Liver (tissue), 9 donors: ENCODE results near the gene MYH7B. TPM values are rescaled to one million over a fixed set of nuclear protein-coding genes. Genes with fewer than 3 reads are reported as not detected.

Source experiments
- DNase-seq: peaks from one replicate; pipeline ENCODE4 v3.0.0-alpha.2; 2017; ENCODE audit warnings: low spot score
- H3K27ac ChIP-seq, 2 donors: one replicate each; pipeline ENCODE4 v1.7.0; 2013; ENCODE audit warnings: inconsistent platforms in 2 of 2, low read length in 2 of 2, control low read depth in 1 of 2, low read depth in 1 of 2, mild to moderate bottlenecking in 1 of 2
- H3K27me3 ChIP-seq, 4 donors: one replicate each; pipeline versions ENCODE4 v1.6.1 to v1.7.0; 2013; ENCODE audit warnings: low read length in 3 of 4, inconsistent platforms in 1 of 4, mild to moderate bottlenecking in 1 of 4, moderate library complexity in 1 of 4; ENCODE audit not compliant: control insufficient read depth in 4 of 4, insufficient read depth in 4 of 4
- H3K36me3 ChIP-seq, 4 donors: one replicate each; pipeline versions ENCODE4 v1.6.1 to v1.7.0; 2013; ENCODE audit warnings: low read length in 3 of 4, mild to moderate bottlenecking in 3 of 4, low read depth in 1 of 4, moderate library complexity in 1 of 4; ENCODE audit not compliant: control insufficient read depth in 4 of 4, insufficient read depth in 3 of 4
- H3K4me1 ChIP-seq, 4 donors: one replicate each; pipeline versions ENCODE4 v1.6.1 to v1.7.0; 2013; ENCODE audit warnings: low read length in 3 of 4, mild to moderate bottlenecking in 3 of 4, moderate library complexity in 1 of 4; ENCODE audit not compliant: control insufficient read depth in 4 of 4, insufficient read depth in 4 of 4
- H3K4me3 ChIP-seq, 3 donors: one replicate each; pipeline versions ENCODE4 v1.6.1 to v1.7.0; 2013; ENCODE audit warnings: low read length in 3 of 3, control low read depth in 1 of 3, low read depth in 1 of 3, mild to moderate bottlenecking in 1 of 3
- H3K9ac ChIP-seq, 2 donors: one replicate each; pipeline ENCODE4 v1.7.0; 2013; ENCODE audit warnings: low read length in 2 of 2, mild to moderate bottlenecking in 2 of 2, moderate library complexity in 2 of 2, control low read depth in 1 of 2, low read depth in 1 of 2
- H3K9me3 ChIP-seq, 4 donors: one replicate each; pipeline versions ENCODE4 v1.6.1 to v1.7.0; 2013; ENCODE audit warnings: low read length in 3 of 4; ENCODE audit not compliant: control insufficient read depth in 4 of 4
- ATF3 ChIP-seq: IDR thresholded peaks from 2 replicates; pipeline ENCODE4 v1.6.1; 2016; ENCODE audit warnings: antibody characterized with exemption
- CTCF ChIP-seq: fragments of 150-350 bp; IDR thresholded peaks from 2 replicates; pipeline ENCODE4 v1.5.1; 2017; ENCODE audit warnings: improper control_type of control experiment, low read depth, low read length; ENCODE audit not compliant: missing input control
- EGR1 ChIP-seq, 2 donors: IDR thresholded peaks; 2 replicates each; pipeline ENCODE4 v1.6.1; 2016 to 2018; ENCODE audit warnings: antibody characterized with exemption in 2 of 2, low read depth in 2 of 2
- FOXA1 ChIP-seq: IDR thresholded peaks from 2 replicates; pipeline ENCODE4 v1.6.1; 2016; ENCODE audit warnings: antibody characterized with exemption
- FOXA2 ChIP-seq: IDR thresholded peaks from 2 replicates; pipeline ENCODE4 v1.6.1; 2016; ENCODE audit warnings: antibody characterized with exemption
- GABPA ChIP-seq, 2 donors: IDR thresholded peaks in 1 of 2; conservative IDR thresholded peaks in 1 of 2; 2 replicates each; pipeline ENCODE4 v1.6.1; 2016; ENCODE audit warnings: antibody characterized with exemption in 2 of 2, mild to moderate bottlenecking in 1 of 2, moderate library complexity in 1 of 2
- HNF4G ChIP-seq: IDR thresholded peaks from 2 replicates; pipeline ENCODE4 v1.6.1; 2016; ENCODE audit warnings: antibody characterized with exemption
- JUND ChIP-seq, 2 donors: IDR thresholded peaks; 2 replicates each; pipeline ENCODE4 v1.6.1; 2016; ENCODE audit warnings: antibody characterized with exemption in 2 of 2
- MAX ChIP-seq: IDR thresholded peaks from 2 replicates; pipeline ENCODE4 v1.6.1; 2016; ENCODE audit warnings: antibody characterized with exemption
- NR2F2 ChIP-seq: IDR thresholded peaks from 2 replicates; pipeline ENCODE4 v1.6.1; 2016; ENCODE audit warnings: antibody characterized with exemption
- RAD21 ChIP-seq, 2 donors: IDR thresholded peaks; 2 replicates each; pipeline ENCODE4 v1.6.1; 2016; ENCODE audit warnings: antibody characterized with exemption in 2 of 2, mild to moderate bottlenecking in 2 of 2
- REST ChIP-seq: IDR thresholded peaks from 2 replicates; pipeline ENCODE4 v1.6.1; 2016; ENCODE audit warnings: antibody characterized with exemption, mild to moderate bottlenecking
- RXRA ChIP-seq, 2 donors: IDR thresholded peaks; 2 replicates each; pipeline ENCODE4 v1.6.1; 2017 to 2018; ENCODE audit warnings: antibody characterized with exemption in 2 of 2, mild to moderate bottlenecking in 1 of 2
- SP1 ChIP-seq: IDR thresholded peaks from 2 replicates; pipeline ENCODE4 v1.6.1; 2018; ENCODE audit warnings: antibody characterized with exemption, mild to moderate bottlenecking
- TAF1 ChIP-seq: conservative IDR thresholded peaks from 2 replicates; pipeline ENCODE4 v1.6.1; 2016; ENCODE audit warnings: antibody characterized with exemption, mild to moderate bottlenecking
- YY1 ChIP-seq: IDR thresholded peaks from 2 replicates; pipeline ENCODE4 v1.6.1; 2016; ENCODE audit warnings: antibody characterized with exemption, mild to moderate bottlenecking
- WGBS: extraction: QIAGEN DNeasy Blood & Tissue Kit; methylation state at CpG from one replicate; pipeline ENCODE4 v1.1.7; 2013; 5-methylcytosine and 5-hydroxymethylcytosine counted together
- polyA plus RNA-seq, 2 donors: library from polyadenylated mRNA; stranded (reverse) in 1 of 2; unstranded in 1 of 2; fragments of 200-250 nt in 1 of 2; fragments of >200 nt in 1 of 2; fragmentation: Nextera tagmentation in 1 of 2; extraction: Ambion mirVana in 1 of 2; gene quantifications; one replicate each; pipeline versions ENCODE4 v1.2.1 to v1.2.3, GENCODE V29; 2013 to 2015
- total RNA-seq, 2 donors: library from RNA; depleted of rRNA; stranded (reverse); fragments of >200 nt; gene quantifications; one replicate each; pipeline ENCODE4 v1.2.3, GENCODE V29; 2014
- donor health status: healthy.
- donor health status: healthy.
- donor health status: healthy.
- donor health status: healthy.
- donor health status: healthy.

The MYH7B gene
- total and polyA plus RNA-seq, 4 donors = 0.12 to 0.33 (median 0.24) TPM

GRCh38 chr20:34995696-34996095 lies 40.0 kb downstream of the MYH7B start:
- Histone ChIP-seq H3K9ac (no peak overlapping the region), H3K27ac (no peak overlapping the region), H3K4me1 (peaks cover 2 to 33% (median 18%) of the 10 kb centered on the region in 4 donors), H3K36me3 (peaks cover 0 to 48% (median 10%) of the 10 kb centered on the region in 4 donors), H3K27me3 (no peaks in the 10 kb centered on the region), H3K9me3 (no peaks in the 10 kb centered on the region), H3K4me3 (no peak overlapping the region)
- TF ChIP-seq FOXA2 (no peak), TAF1 (no peak), EGR1 (IDR thresholded peaks at IDR 0.05; ENCODE audit: low read depth in 2 of 2) (no peak), RXRA (IDR thresholded peaks at IDR 0.05) (no peak), CTCF (no peak), MAX (no peak), ATF3 (no peak), GABPA (IDR thresholded peaks at IDR 0.05 in 1 of 2, conservative IDR thresholded peaks at IDR 0.05 in 1 of 2) (no peak), SP1 (no peak), NR2F2 (no peak), FOXA1 (no peak), JUND (IDR thresholded peaks at IDR 0.05) (no peak), REST (no peak), HNF4G (no peak)
- WGBS = 91% methylated on average over 7 of the region's 7 CpGs
- DNase-seq = no peak

GRCh38 chr20:34996243-34997028 lies 40.8 kb downstream of the MYH7B start:
- no peaks in the 10 kb centered on the region for H3K27me3 ChIP-seq
- 95% methylated on average over 26 of the region's 26 CpGs for WGBS
- H3K9ac ChIP-seq = no peak overlapping the region
- peaks cover 2 to 33% (median 18%) of the 10 kb centered on the region in 4 donors for H3K4me1 ChIP-seq
- no peaks in the 10 kb centered on the region for H3K9me3 ChIP-seq
- H3K36me3 ChIP-seq = peaks cover 0 to 55% (median 11%) of the 10 kb centered on the region in 4 donors
- H3K4me3 ChIP-seq = no peak overlapping the region
- DNase-seq = no peak
- H3K27ac ChIP-seq = no peak overlapping the region
- TF ChIP-seq ATF3 (no peak), REST (no peak), YY1 (no peak), MAX (no peak), CTCF (no peak), TAF1 (no peak), FOXA2 (no peak), SP1 (no peak), EGR1 (IDR thresholded peaks at IDR 0.05; ENCODE audit: low read depth in 2 of 2) (no peak), RAD21 (IDR thresholded peaks at IDR 0.05) (no peak), HNF4G (no peak), GABPA (IDR thresholded peaks at IDR 0.05 in 1 of 2, conservative IDR thresholded peaks at IDR 0.05 in 1 of 2) (no peak), FOXA1 (no peak), JUND (IDR thresholded peaks at IDR 0.05) (no peak)
